GM18508 (cell line): Measurements from ENCODE around the gene MBD3L2B.

Experiments
- ATAC-seq: cut with Tn5 transposase; IDR thresholded peaks from one replicate; pipeline ENCODE4 v1.9.1; 2021; ENCODE audit warnings: moderate number of reproducible peaks; ENCODE audit not compliant: insufficient read depth, unreplicated experiment

The MBD3L2B gene

GRCh38 chr19:7018828-7019227 lies 2.4 kb downstream of the MBD3L2B start:
- ATAC-seq = no peak

GRCh38 chr19:7013678-7014077 lies 7.6 kb downstream of the MBD3L2B start:
- ATAC-seq = no peak

- ATAC-seq = no peak
These were observed 10.3 kb downstream of the MBD3L2B start for GRCh38 chr19:7010722-7011593.

- ATAC-seq = no peak
These were observed 13.4 kb downstream of the MBD3L2B start for GRCh38 chr19:7007859-7008258.

- no peak for ATAC-seq
These were observed 15.0 kb downstream of the MBD3L2B start for GRCh38 chr19:7006135-7006704.

GRCh38 chr19:7004313-7004931 lies 16.8 kb downstream of the MBD3L2B start:
- no peak for ATAC-seq

- ATAC-seq = no peak
These were observed 20.4 kb downstream of the MBD3L2B start for GRCh38 chr19:7000816-7001215.

- ATAC-seq = no peak
These were observed 20.9 kb downstream of the MBD3L2B start for GRCh38 chr19:7000333-7000732.

- ATAC-seq = no peak
These were observed 21.3 kb downstream of the MBD3L2B start for GRCh38 chr19:6999933-7000332.

GRCh38 chr19:6997679-6998445 lies 23.4 kb downstream of the MBD3L2B start:
- ATAC-seq = no peak

GRCh38 chr19:6996810-6997209 lies 24.4 kb downstream of the MBD3L2B start:
- no peak for ATAC-seq

- ATAC-seq = no peak
These were observed 26.2 kb downstream of the MBD3L2B start for GRCh38 chr19:6995054-6995453.

GRCh38 chr19:6988257-6988656 lies 33.0 kb downstream of the MBD3L2B start:
- no peak for ATAC-seq

- no peak for ATAC-seq
These were observed 33.4 kb downstream of the MBD3L2B start for GRCh38 chr19:6987850-6988249.

- no peak for ATAC-seq
These were observed 37.8 kb downstream of the MBD3L2B start for GRCh38 chr19:6983448-6983847.

- ATAC-seq = no peak
These were observed 41.8 kb downstream of the MBD3L2B start for GRCh38 chr19:6979399-6979798.

- ATAC-seq = no peak
These were observed 45.0 kb downstream of the MBD3L2B start for GRCh38 chr19:6976197-6976596.

- no peak for ATAC-seq
These were observed 49.9 kb downstream of the MBD3L2B start for GRCh38 chr19:6971366-6971765.

- ATAC-seq = no peak
These were observed 50.8 kb downstream of the MBD3L2B start for GRCh38 chr19:6970443-6970842.

- no peak for ATAC-seq
These were observed 51.2 kb downstream of the MBD3L2B start for GRCh38 chr19:6970021-6970420.

GRCh38 chr19:6969490-6969889 lies 51.7 kb downstream of the MBD3L2B start:
- ATAC-seq = no peak
